Esophagus squamous epithelium (tissue), 5 donors: ENCODE results near the gene RNF146. TPM values are rescaled to one million over a fixed set of nuclear protein-coding genes. Genes with fewer than 3 reads are reported as not detected.

Experiments used
- DNase-seq: peaks from one replicate; lab custom pipeline; 2025; lab: John Stamatoyannopoulos, UW
- H3K27ac ChIP-seq, 4 donors: fragments of 200-600 bp; sonication (generic); one replicate each; pipeline ENCODE4 v1.5.1; 2016 to 2019; ENCODE audit warnings: mild to moderate bottlenecking in 1 of 4
- H3K27me3 ChIP-seq, 4 donors: fragments of 200-600 bp; sonication (generic); 1 replicate in 3 of 4; 2 replicates in 1 of 4; pipeline versions ENCODE4 v1.5.1 to v1.6.0; 2017 to 2021; ENCODE audit warnings: antibody characterized with exemption in 1 of 4
- H3K36me3 ChIP-seq, 3 donors: fragments of 200-600 bp; sonication (generic); one replicate each; pipeline ENCODE4 v1.5.1; 2016 to 2019
- H3K4me1 ChIP-seq, 3 donors: fragments of 200-600 bp; sonication (generic); one replicate each; pipeline ENCODE4 v1.5.1; 2017 to 2019
- H3K4me3 ChIP-seq, 4 donors: fragments of 200-600 bp; sonication (generic); 1 replicate in 3 of 4; 2 replicates in 1 of 4; pipeline ENCODE4 v1.5.1; 2016 to 2019; ENCODE audit warnings: mild to moderate bottlenecking in 2 of 4, moderate library complexity in 1 of 4
- H3K9me3 ChIP-seq, 3 donors: fragments of 200-600 bp; sonication (generic); one replicate each; pipeline ENCODE4 v1.5.1; 2016 to 2019
- POLR2A ChIP-seq, 4 donors: fragments of 450-650 bp; IDR thresholded peaks; one replicate each; pipeline ENCODE4 v1.6.1; 2017; ENCODE audit warnings: antibody characterized with exemption in 4 of 4, mild to moderate bottlenecking in 4 of 4, moderate library complexity in 3 of 4
- WGBS, 2 donors: methylation state at CpG; one replicate each; pipeline ENCODE4 v1.1.5; 2018; 5-methylcytosine and 5-hydroxymethylcytosine counted together
- intact Hi-C: fragments of 100-400 bp; cut with DNase I; formaldehyde crosslinking; loops from one replicate; pipeline ENCODE4 v1.15.0; 2022
- total RNA-seq, 4 donors: library from RNA; depleted of rRNA; stranded (reverse); fragments of >200 nt; gene quantifications; one replicate each; pipeline ENCODE4 v1.1.0, GENCODE V29; 2016
- TF ChIP-seq, protein P1 (sequence below), 6 experiments: fragments of 450-650 bp in 4 of 6; fragments of 200-600 bp in 2 of 6; sonication (generic) in 2 of 6; IDR thresholded peaks; one replicate each; pipeline ENCODE4 v1.5.1; 2016 to 2019; ENCODE audit warnings: antibody characterized with exemption in 6 of 6, mild to moderate bottlenecking in 4 of 6, moderate library complexity in 4 of 6
- donor health status: DM: yes; HTN: yes; CAD: no.

Gene RNF146, protein sequence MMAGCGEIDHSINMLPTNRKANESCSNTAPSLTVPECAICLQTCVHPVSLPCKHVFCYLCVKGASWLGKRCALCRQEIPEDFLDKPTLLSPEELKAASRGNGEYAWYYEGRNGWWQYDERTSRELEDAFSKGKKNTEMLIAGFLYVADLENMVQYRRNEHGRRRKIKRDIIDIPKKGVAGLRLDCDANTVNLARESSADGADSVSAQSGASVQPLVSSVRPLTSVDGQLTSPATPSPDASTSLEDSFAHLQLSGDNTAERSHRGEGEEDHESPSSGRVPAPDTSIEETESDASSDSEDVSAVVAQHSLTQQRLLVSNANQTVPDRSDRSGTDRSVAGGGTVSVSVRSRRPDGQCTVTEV
- 10 to 100 TPM; 19.5 to 40.6 (median 22.5) TPM for total RNA-seq

DNA sequence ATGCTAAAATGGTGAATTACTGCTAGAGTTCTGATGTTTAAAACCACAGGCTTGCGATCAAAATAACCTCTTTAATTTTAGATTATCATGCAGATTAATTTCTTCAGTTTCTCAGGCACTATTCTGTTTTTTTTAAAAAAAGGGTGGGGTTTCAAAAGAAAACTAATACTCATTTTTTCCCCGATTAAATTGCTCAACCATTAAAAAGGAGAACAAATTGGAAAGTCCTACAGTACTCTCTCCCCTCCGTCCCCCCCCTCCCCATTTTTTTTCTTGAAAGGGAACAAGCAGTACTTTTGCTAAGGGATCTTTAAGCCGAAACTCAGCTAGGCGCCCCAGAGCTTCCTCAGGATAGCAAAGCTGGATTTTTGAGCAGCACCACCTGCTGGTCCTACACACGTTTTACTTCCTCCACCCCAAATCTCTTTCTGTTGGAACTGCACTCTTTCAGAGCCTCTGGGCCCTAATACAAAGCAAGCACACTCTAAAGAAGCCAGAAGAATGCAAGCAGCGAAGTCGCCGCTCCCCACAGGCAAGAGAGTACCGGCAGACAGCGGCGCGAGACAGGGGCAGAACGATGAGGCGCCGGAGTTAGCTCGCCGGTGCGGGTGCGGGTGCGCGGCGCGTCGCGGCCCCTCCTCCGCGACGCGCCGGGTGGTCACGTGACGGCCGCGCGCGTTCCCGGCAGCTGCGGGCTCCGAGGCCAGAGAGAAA lies at the start of gene RNF146:
RNF146 (plus strand) TSS at position 687 of the 714 bp plus-strand sequence. CDS start 13,475 bp downstream, outside the sequence.
- no peaks in the 10 kb centered on the region for H3K9me3 ChIP-seq
- H3K27ac ChIP-seq, result peak within 1 kb of the TSS; percentile 97 to 100 (median 99)
- DNase-seq, result peak; percentile 67
- peak within 1 kb of the TSS; percentile 74 to 96 (median 85) for H3K4me3 ChIP-seq
- no peaks in the 10 kb centered on the region for H3K36me3 ChIP-seq
- TF ChIP-seq, protein P1, sequence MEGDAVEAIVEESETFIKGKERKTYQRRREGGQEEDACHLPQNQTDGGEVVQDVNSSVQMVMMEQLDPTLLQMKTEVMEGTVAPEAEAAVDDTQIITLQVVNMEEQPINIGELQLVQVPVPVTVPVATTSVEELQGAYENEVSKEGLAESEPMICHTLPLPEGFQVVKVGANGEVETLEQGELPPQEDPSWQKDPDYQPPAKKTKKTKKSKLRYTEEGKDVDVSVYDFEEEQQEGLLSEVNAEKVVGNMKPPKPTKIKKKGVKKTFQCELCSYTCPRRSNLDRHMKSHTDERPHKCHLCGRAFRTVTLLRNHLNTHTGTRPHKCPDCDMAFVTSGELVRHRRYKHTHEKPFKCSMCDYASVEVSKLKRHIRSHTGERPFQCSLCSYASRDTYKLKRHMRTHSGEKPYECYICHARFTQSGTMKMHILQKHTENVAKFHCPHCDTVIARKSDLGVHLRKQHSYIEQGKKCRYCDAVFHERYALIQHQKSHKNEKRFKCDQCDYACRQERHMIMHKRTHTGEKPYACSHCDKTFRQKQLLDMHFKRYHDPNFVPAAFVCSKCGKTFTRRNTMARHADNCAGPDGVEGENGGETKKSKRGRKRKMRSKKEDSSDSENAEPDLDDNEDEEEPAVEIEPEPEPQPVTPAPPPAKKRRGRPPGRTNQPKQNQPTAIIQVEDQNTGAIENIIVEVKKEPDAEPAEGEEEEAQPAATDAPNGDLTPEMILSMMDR (IDR thresholded peaks at IDR 0.05), result peak; percentile 67 to 81 (median 73)
- no peak for TF ChIP-seq POLR2A (IDR thresholded peaks at IDR 0.05)
- H3K27me3 ChIP-seq, result no peaks in the 10 kb centered on the region
- WGBS, 2 donors, result 0% methylated on average over 24 to 29 of the region's 40 CpGs
- intact Hi-C loops, result no loop called here
- peaks cover 0 to 43% (median 9%) of the 10 kb centered on the region in 3 donors for H3K4me1 ChIP-seq

DNA sequence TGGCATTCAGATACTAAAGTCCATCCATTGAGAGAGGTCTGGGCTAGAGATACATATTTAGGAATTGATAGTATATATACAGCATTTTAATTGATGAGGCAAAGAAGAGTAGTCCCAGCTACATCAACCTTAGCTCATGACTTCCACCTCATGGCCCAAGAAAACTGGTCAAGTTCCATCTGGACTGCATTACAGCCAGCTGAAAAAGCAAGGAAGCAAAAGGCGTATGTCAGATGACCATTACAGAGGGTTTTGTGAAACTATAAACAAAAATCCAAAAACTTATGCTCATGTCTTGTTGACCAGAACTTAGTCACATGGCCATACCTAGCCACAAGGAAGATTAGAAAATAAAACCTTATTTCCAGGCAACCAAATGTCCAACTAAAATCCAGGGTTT lies 46.8 kb upstream of the RNF146 start:
- WGBS, 2 donors, result 64 to 74% methylated on average over 1 of the region's 1 CpG
- DNase-seq, result no peak
- no peaks in the 10 kb centered on the region for H3K4me1 ChIP-seq
- H3K27ac ChIP-seq, result no peak overlapping the region
- H3K36me3 ChIP-seq, result no peaks in the 10 kb centered on the region
- no peaks in the 10 kb centered on the region for H3K27me3 ChIP-seq
- no peak overlapping the region for H3K4me3 ChIP-seq
- TF ChIP-seq POLR2A (IDR thresholded peaks at IDR 0.05), result no peak
- TF ChIP-seq, protein P1 (IDR thresholded peaks at IDR 0.05), result no peak
- intact Hi-C loops, result no loop called here
- no peaks in the 10 kb centered on the region for H3K9me3 ChIP-seq

DNA sequence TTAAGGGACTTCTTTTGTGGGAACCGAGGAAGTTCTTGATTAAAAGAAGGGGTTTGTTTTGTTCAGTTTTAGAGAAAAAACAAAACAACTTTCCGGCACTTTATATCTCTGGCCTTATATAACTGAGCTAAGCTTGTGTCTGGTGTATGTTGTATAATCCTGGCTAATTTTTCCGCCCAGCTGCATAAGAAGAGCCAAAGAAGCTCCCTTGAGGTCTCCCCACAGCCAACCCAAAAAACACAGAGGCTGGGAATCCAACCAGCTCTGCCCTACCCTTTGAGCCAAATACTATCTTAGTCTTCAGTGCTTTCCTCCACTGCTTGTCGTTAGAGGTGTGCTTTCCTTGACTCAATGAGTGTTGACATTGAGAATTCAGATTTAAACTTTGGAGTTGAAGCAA lies 45.5 kb upstream of the RNF146 start:
- no peak for DNase-seq
- Histone ChIP-seq H3K27me3 (no peaks in the 10 kb centered on the region), H3K9me3 (no peaks in the 10 kb centered on the region), H3K4me3 (no peak overlapping the region), H3K27ac (no peak overlapping the region), H3K4me1 (no peaks in the 10 kb centered on the region), H3K36me3 (no peaks in the 10 kb centered on the region)
- TF ChIP-seq POLR2A (IDR thresholded peaks at IDR 0.05), result no peak
- TF ChIP-seq, protein P1 (IDR thresholded peaks at IDR 0.05), result no peak
- intact Hi-C loops, result no loop called here
- WGBS, 2 donors, result 70 to 74% methylated on average over 3 to 4 of the region's 4 CpGs

DNA sequence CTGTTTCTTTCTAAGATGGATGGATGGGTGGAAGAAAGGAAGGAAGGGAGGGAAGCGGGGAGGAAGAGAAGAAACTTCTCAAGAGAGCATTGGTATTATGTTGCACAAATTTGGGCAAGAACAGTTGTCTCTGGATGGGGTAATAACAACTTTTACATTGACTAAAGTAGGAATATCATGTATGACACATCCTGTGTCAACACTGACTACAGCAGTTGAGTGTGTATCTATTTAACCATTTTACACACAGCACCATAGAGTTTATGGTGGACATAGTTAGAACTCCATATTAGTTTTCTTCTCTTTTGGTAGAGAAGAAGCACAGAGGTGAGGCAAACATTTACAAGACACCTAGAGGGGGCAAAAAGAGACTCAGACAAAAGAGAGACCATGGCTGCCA lies 44.2 kb upstream of the RNF146 start:
- 44 to 78% methylated on average over 1 of the region's 1 CpG for WGBS, 2 donors
- intact Hi-C loops, result no loop called here

More for the DNA sequence above, 44.2 kb upstream of the RNF146 start:
- no peak overlapping the region for H3K27ac ChIP-seq
- no peaks in the 10 kb centered on the region for H3K9me3 ChIP-seq
- DNase-seq, result no peak
- H3K4me1 ChIP-seq, result no peaks in the 10 kb centered on the region
- H3K36me3 ChIP-seq, result no peaks in the 10 kb centered on the region
- H3K4me3 ChIP-seq, result no peak overlapping the region
- TF ChIP-seq POLR2A (IDR thresholded peaks at IDR 0.05), result no peak
- TF ChIP-seq, protein P1 (IDR thresholded peaks at IDR 0.05), result no peak
- no peaks in the 10 kb centered on the region for H3K27me3 ChIP-seq
